ENCODE measurements around the gene CHST5.

DNA sequence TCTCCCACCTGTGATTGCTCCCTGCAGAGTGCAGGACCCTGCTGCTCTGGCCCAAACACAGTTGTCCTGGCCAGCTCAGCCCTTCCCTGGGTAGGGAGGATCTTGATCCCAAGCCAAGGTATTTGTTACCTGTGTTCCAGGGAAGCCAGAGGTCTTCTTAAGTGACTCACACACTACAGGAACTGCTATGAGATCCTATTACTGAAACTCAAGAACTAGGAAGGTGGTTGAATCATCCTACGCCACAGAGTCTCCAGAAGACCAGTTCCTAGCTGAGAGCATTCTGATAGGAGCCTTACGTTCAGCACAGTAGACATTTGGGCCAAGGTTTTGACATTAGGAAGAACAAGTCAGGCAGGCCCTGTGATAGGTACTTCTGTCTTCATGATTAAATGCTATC is 52.7 kb downstream of the CHST5 start:
- TF ChIP-seq, protein P1, sequence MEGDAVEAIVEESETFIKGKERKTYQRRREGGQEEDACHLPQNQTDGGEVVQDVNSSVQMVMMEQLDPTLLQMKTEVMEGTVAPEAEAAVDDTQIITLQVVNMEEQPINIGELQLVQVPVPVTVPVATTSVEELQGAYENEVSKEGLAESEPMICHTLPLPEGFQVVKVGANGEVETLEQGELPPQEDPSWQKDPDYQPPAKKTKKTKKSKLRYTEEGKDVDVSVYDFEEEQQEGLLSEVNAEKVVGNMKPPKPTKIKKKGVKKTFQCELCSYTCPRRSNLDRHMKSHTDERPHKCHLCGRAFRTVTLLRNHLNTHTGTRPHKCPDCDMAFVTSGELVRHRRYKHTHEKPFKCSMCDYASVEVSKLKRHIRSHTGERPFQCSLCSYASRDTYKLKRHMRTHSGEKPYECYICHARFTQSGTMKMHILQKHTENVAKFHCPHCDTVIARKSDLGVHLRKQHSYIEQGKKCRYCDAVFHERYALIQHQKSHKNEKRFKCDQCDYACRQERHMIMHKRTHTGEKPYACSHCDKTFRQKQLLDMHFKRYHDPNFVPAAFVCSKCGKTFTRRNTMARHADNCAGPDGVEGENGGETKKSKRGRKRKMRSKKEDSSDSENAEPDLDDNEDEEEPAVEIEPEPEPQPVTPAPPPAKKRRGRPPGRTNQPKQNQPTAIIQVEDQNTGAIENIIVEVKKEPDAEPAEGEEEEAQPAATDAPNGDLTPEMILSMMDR (IDR thresholded peaks at IDR 0.05; ENCODE audit: insufficient read depth, low read length), result no peak
- TF ChIP-seq SPI1 (IDR thresholded peaks at IDR 0.05; ENCODE audit: borderline replicate concordance, low read depth) (no peak), POLR2AphosphoS5 (IDR thresholded peaks at IDR 0.05; ENCODE audit: low read depth) (no peak)
- TF ChIP-seq, protein P2, sequence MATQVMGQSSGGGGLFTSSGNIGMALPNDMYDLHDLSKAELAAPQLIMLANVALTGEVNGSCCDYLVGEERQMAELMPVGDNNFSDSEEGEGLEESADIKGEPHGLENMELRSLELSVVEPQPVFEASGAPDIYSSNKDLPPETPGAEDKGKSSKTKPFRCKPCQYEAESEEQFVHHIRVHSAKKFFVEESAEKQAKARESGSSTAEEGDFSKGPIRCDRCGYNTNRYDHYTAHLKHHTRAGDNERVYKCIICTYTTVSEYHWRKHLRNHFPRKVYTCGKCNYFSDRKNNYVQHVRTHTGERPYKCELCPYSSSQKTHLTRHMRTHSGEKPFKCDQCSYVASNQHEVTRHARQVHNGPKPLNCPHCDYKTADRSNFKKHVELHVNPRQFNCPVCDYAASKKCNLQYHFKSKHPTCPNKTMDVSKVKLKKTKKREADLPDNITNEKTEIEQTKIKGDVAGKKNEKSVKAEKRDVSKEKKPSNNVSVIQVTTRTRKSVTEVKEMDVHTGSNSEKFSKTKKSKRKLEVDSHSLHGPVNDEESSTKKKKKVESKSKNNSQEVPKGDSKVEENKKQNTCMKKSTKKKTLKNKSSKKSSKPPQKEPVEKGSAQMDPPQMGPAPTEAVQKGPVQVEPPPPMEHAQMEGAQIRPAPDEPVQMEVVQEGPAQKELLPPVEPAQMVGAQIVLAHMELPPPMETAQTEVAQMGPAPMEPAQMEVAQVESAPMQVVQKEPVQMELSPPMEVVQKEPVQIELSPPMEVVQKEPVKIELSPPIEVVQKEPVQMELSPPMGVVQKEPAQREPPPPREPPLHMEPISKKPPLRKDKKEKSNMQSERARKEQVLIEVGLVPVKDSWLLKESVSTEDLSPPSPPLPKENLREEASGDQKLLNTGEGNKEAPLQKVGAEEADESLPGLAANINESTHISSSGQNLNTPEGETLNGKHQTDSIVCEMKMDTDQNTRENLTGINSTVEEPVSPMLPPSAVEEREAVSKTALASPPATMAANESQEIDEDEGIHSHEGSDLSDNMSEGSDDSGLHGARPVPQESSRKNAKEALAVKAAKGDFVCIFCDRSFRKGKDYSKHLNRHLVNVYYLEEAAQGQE (IDR thresholded peaks at IDR 0.05; ENCODE audit: insufficient replicate concordance, low read depth), result no peak
